HEK293 (cell line): ENCODE data around the gene NUP88.

Experiments
- CTCF ChIA-PET: fragments of 350-600 bp; formaldehyde crosslinking; extraction: SDS; loops from one replicate; lab custom pipeline; 2021; ENCODE audit warnings: antibody characterized with exemption; lab: Yijun Ruan, JAX
- POLR2A ChIA-PET: fragments of 300-600 bp; formaldehyde crosslinking; extraction: SDS; loops from one replicate; lab custom pipeline; 2020; ENCODE audit warnings: antibody characterized with exemption, inconsistent platforms; lab: Yijun Ruan, JAX
- H3K27ac ChIP-seq: fragments of 200-500 bp; sonication (Bioruptor generic); 2 replicates; pipeline ENCODE4 v1.5.1; 2014; ENCODE audit warnings: low read depth, low read length, control low read depth, inconsistent platforms; ENCODE audit errors: extremely low read depth
- H3K36me3 ChIP-seq, 2 experiments: fragments of 200-500 bp in 1 of 2; sonication (Bioruptor generic) in 1 of 2; 1 replicate in 1 of 2; 2 replicates in 1 of 2; pipeline ENCODE4 v1.5.1; 2014 to 2017; ENCODE audit warnings: inconsistent platforms in 2 of 2, low read length in 2 of 2; ENCODE audit not compliant: control insufficient read depth in 2 of 2, insufficient read depth in 1 of 2
- H3K4me1 ChIP-seq: fragments of 200-500 bp; sonication (Bioruptor generic); 2 replicates; pipeline ENCODE4 v1.5.1; 2014; ENCODE audit warnings: mild to moderate bottlenecking, low read length, inconsistent platforms; ENCODE audit not compliant: control insufficient read depth, insufficient read depth
- H3K4me3 ChIP-seq: 2 replicates; pipeline ENCODE4 v1.5.1; 2011; ENCODE audit warnings: low read depth, mild to moderate bottlenecking, control low read depth, low read length, moderate library complexity
- H3K9me3 ChIP-seq: fragments of 200-500 bp; sonication (Bioruptor generic); 2 replicates; pipeline ENCODE4 v1.5.1; 2014; ENCODE audit warnings: low read depth, low read length, inconsistent platforms; ENCODE audit not compliant: control insufficient read depth, insufficient read depth
- PRDM1 ChIP-seq: fragments of 450-650 bp; formaldehyde crosslinking; IDR thresholded peaks from 2 replicates; pipeline ENCODE4; 2016; ENCODE audit warnings: missing biosample characterization, missing genetic modification characterization
- ZBTB17 ChIP-seq: fragments of 450-650 bp; formaldehyde crosslinking; IDR thresholded peaks from 2 replicates; pipeline ENCODE4 v1.5.1; 2016; ENCODE audit warnings: missing biosample characterization, missing genetic modification characterization
- ZBTB8A ChIP-seq: fragments of 450-650 bp; formaldehyde crosslinking; IDR thresholded peaks from 2 replicates; pipeline ENCODE4 v1.5.1; 2016; ENCODE audit warnings: missing biosample characterization, missing genetic modification characterization
- ZEB2 ChIP-seq: fragments of 450-650 bp; formaldehyde crosslinking; IDR thresholded peaks from 2 replicates; pipeline ENCODE4 v1.5.1; 2016; ENCODE audit warnings: missing biosample characterization, missing genetic modification characterization
- ZNF19 ChIP-seq: fragments of 450-650 bp; formaldehyde crosslinking; IDR thresholded peaks from 2 replicates; pipeline ENCODE4; 2016; ENCODE audit warnings: missing biosample characterization, missing genetic modification characterization, low read depth
- ZNF324 ChIP-seq: fragments of 450-650 bp; formaldehyde crosslinking; IDR thresholded peaks from 2 replicates; pipeline ENCODE4 v1.5.1; 2016; ENCODE audit warnings: missing biosample characterization, missing genetic modification characterization
- ZNF404 ChIP-seq: fragments of 450-650 bp; formaldehyde crosslinking; IDR thresholded peaks from 2 replicates; pipeline ENCODE4 v1.5.1; 2017; ENCODE audit warnings: missing biosample characterization, missing genetic modification characterization
- ZNF416 ChIP-seq: fragments of 450-650 bp; formaldehyde crosslinking; IDR thresholded peaks from 2 replicates; pipeline ENCODE4 v1.5.1; 2016; ENCODE audit warnings: missing biosample characterization, missing genetic modification characterization
- ZNF544 ChIP-seq: fragments of 450-650 bp; formaldehyde crosslinking; IDR thresholded peaks from 2 replicates; pipeline ENCODE4 v1.5.0; 2017; ENCODE audit warnings: missing biosample characterization, missing genetic modification characterization
- ZNF792 ChIP-seq: fragments of 450-650 bp; formaldehyde crosslinking; IDR thresholded peaks from 2 replicates; pipeline ENCODE4 v1.5.1; 2016; ENCODE audit warnings: missing biosample characterization, missing genetic modification characterization
- ZNF837 ChIP-seq: fragments of 450-650 bp; formaldehyde crosslinking; IDR thresholded peaks from 2 replicates; pipeline ENCODE4 v1.5.1; 2016; ENCODE audit warnings: missing biosample characterization, missing genetic modification characterization
- TF ChIP-seq, protein P1 (sequence below): fragments of 450-650 bp; formaldehyde crosslinking; IDR thresholded peaks from 2 replicates; pipeline ENCODE4 v1.5.1; 2016; ENCODE audit warnings: missing biosample characterization, missing genetic modification characterization
- TF ChIP-seq, protein P2 (sequence below): fragments of 450-650 bp; formaldehyde crosslinking; IDR thresholded peaks from 2 replicates; pipeline ENCODE4 v1.5.1; 2016; ENCODE audit warnings: missing biosample characterization, missing genetic modification characterization
- TF ChIP-seq, protein P3 (sequence below): fragments of 450-650 bp; formaldehyde crosslinking; IDR thresholded peaks from 2 replicates; pipeline ENCODE4 v1.5.0; 2017; ENCODE audit warnings: missing biosample characterization, missing genetic modification characterization, borderline replicate concordance
- TF ChIP-seq, protein P4 (sequence below): fragments of 450-650 bp; formaldehyde crosslinking; IDR thresholded peaks from 2 replicates; pipeline ENCODE4 v1.5.1; 2016; ENCODE audit warnings: missing biosample characterization, missing genetic modification characterization

Gene NUP88

DNA sequence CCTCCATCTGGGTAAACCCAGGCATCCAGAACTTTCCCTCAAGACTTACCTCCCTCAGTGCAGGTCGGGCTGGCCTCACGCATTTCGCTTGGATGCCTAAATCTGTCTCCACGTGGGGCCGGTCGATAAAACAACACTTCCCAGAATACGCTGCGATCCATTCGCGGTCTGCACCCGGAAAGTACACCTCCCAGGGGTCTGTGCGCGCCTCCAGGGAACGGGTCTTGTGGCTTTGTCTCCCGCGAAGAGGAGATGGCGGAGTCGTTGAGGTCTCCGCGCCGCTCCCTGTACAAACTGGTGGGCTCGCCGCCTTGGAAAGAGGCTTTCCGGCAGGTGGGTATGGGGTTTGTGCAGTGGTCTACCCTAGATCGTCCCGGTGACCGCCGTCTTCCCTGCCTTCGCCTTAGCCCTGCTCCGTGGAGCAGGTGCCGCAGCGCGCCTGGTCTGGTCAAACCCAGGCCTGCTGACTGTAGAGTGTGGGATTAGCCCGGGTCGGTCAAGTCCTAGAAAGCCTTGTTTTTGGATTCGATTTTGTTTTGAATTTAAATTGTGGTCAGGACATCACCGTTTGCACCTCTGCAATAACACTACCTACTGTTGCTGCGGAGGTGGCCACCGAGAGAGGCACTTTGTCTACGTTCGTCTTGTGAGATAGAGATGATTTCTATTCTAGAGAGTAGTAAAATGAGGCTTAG, 644 bp upstream of the NUP88 start, which contains the start of gene RPAIN (continued):
- TF ChIP-seq, protein P1, sequence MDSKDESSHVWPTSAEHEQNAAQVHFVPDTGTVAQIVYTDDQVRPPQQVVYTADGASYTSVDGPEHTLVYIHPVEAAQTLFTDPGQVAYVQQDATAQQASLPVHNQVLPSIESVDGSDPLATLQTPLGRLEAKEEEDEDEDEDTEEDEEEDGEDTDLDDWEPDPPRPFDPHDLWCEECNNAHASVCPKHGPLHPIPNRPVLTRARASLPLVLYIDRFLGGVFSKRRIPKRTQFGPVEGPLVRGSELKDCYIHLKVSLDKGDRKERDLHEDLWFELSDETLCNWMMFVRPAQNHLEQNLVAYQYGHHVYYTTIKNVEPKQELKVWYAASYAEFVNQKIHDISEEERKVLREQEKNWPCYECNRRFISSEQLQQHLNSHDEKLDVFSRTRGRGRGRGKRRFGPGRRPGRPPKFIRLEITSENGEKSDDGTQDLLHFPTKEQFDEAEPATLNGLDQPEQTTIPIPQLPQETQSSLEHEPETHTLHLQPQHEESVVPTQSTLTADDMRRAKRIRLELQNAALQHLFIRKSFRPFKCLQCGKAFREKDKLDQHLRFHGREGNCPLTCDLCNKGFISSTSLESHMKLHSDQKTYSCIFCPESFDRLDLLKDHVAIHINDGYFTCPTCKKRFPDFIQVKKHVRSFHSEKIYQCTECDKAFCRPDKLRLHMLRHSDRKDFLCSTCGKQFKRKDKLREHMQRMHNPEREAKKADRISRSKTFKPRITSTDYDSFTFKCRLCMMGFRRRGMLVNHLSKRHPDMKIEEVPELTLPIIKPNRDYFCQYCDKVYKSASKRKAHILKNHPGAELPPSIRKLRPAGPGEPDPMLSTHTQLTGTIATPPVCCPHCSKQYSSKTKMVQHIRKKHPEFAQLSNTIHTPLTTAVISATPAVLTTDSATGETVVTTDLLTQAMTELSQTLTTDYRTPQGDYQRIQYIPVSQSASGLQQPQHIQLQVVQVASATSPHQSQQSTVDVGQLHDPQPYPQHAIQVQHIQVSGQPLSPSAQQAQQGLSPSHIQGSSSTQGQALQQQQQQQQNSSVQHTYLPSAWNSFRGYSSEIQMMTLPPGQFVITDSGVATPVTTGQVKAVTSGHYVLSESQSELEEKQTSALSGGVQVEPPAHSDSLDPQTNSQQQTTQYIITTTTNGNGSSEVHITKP = peak; percentile 83
- TF ChIP-seq ZNF324 (tag by site-specific recombination) = 0 out of 2 replicates have a peak, but pooled peaks have one; percentile 41
- peak; percentile 66; the same call in 1 of the 2 replicates for TF ChIP-seq ZEB2 (tag by site-specific recombination)
- no peak for TF ChIP-seq ZNF416
- TF ChIP-seq ZBTB17 (tag by site-specific recombination) = peak; percentile 92
- TF ChIP-seq, protein P2, sequence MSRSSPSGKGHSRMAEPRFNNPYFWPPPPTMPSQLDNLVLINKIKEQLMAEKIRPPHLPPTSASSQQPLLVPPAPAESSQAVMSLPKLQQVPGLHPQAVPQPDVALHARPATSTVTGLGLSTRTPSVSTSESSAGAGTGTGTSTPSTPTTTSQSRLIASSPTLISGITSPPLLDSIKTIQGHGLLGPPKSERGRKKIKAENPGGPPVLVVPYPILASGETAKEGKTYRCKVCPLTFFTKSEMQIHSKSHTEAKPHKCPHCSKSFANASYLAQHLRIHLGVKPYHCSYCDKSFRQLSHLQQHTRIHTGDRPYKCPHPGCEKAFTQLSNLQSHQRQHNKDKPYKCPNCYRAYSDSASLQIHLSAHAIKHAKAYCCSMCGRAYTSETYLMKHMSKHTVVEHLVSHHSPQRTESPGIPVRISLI (tag by site-specific recombination) = no peak
- no peak for TF ChIP-seq ZNF19 (tag by site-specific recombination)
- no peak for TF ChIP-seq ZNF404 (tag by site-specific recombination)
- no peak for TF ChIP-seq ZNF837 (tag by site-specific recombination)
- no peak for TF ChIP-seq ZNF544 (tag by site-specific recombination)
- TF ChIP-seq, protein P3, sequence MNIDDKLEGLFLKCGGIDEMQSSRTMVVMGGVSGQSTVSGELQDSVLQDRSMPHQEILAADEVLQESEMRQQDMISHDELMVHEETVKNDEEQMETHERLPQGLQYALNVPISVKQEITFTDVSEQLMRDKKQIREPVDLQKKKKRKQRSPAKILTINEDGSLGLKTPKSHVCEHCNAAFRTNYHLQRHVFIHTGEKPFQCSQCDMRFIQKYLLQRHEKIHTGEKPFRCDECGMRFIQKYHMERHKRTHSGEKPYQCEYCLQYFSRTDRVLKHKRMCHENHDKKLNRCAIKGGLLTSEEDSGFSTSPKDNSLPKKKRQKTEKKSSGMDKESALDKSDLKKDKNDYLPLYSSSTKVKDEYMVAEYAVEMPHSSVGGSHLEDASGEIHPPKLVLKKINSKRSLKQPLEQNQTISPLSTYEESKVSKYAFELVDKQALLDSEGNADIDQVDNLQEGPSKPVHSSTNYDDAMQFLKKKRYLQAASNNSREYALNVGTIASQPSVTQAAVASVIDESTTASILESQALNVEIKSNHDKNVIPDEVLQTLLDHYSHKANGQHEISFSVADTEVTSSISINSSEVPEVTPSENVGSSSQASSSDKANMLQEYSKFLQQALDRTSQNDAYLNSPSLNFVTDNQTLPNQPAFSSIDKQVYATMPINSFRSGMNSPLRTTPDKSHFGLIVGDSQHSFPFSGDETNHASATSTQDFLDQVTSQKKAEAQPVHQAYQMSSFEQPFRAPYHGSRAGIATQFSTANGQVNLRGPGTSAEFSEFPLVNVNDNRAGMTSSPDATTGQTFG (tag by site-specific recombination) = no peak

DNA sequence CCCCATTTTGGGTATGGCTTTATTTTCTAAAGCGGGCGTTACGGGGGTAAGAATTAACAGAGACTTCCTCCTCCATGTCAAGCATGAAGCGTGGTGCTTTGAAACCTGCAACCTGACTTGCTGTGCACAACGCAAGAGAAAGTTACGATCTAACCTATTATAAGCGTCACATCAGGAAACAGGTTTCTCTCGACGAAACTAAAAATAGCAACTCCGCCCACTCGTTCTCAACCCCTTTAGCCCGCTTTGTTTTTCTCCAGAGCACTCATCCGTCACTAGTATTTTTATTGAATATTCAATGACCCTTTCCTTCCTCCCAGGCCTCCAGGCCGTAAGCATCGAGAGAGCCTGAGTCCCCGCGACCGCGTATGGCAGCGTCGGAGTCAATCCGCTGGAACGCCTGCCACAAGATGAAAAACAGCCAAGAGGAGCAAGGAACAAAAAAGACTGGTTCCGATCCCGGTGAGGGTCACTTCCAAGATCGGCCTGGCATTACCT, 555 bp downstream of the NUP88 start:
- peak overlapping the region; percentile 92 for H3K27ac ChIP-seq
- H3K9me3 ChIP-seq = no peaks in the 10 kb centered on the region
- no peaks in the 10 kb centered on the region; the same call in 1 of the 2 replicates for H3K4me1 ChIP-seq
- H3K36me3 ChIP-seq = peaks cover 58 to 60% of the 10 kb centered on the region in 2 experiments
- ChIA-PET CTCF (interaction anchor here (0.6 to 1.6 kb wide), 2 partner anchors 20 to 135 kb away, joined by 4 to 9 read pairs; partner anchors contain the start of gene C1QBP), POLR2A (interaction anchor here (0.7 to 3.8 kb wide), 16 partner anchors 10 to 227 kb away, joined by 3 to 43 read pairs (median 5); partner anchors contain the start of genes C1QBP, DERL2, DHX33 and MIS12)
- peak overlapping the region; percentile 97 for H3K4me3 ChIP-seq
- peak; percentile 68 for TF ChIP-seq ZBTB17 (tag by site-specific recombination)
- TF ChIP-seq ZBTB8A (tag by site-specific recombination) = 0 out of 2 replicates have a peak, but pooled peaks have one; percentile 4
- TF ChIP-seq, protein P4, sequence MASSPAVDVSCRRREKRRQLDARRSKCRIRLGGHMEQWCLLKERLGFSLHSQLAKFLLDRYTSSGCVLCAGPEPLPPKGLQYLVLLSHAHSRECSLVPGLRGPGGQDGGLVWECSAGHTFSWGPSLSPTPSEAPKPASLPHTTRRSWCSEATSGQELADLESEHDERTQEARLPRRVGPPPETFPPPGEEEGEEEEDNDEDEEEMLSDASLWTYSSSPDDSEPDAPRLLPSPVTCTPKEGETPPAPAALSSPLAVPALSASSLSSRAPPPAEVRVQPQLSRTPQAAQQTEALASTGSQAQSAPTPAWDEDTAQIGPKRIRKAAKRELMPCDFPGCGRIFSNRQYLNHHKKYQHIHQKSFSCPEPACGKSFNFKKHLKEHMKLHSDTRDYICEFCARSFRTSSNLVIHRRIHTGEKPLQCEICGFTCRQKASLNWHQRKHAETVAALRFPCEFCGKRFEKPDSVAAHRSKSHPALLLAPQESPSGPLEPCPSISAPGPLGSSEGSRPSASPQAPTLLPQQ = no peak
- peak; percentile 15; the same call in 1 of the 2 replicates for TF ChIP-seq ZNF792
- TF ChIP-seq PRDM1 (tag by site-specific recombination) = peak; percentile 47; the same call in 1 of the 2 replicates
